HL-60 (cell line): ENCODE results near the gene FAM20A.
"Not testable (repeated sequence)": the region's sequence is repeated elsewhere in the genome, so short reads cannot be mapped to it uniquely, and the experiment has no call there.

Source experiments
- GABPA ChIP-seq: IDR thresholded peaks from 2 replicates; pipeline ENCODE4 v1.6.1; 2012; ENCODE audit warnings: low read depth
- POLR2AphosphoS5 ChIP-seq: IDR thresholded peaks from 2 replicates; pipeline ENCODE4 v1.6.1; 2012; ENCODE audit warnings: low read depth
- SPI1 ChIP-seq: IDR thresholded peaks from 2 replicates; pipeline ENCODE4 v1.6.1; 2012; ENCODE audit warnings: low read depth, mild to moderate bottlenecking, borderline replicate concordance
- TF ChIP-seq, protein P1 (sequence below): IDR thresholded peaks from one replicate; pipeline ENCODE4 v1.5.1; 2011; ENCODE audit warnings: low read length, control low read depth, inconsistent platforms; ENCODE audit not compliant: insufficient read depth
- TF ChIP-seq, protein P2 (sequence below): IDR thresholded peaks from 2 replicates; pipeline ENCODE4 v1.6.1; 2012; ENCODE audit warnings: low read depth; ENCODE audit not compliant: insufficient replicate concordance

GRCh38 chr17:68519051-68519450 lies 82.1 kb downstream of the FAM20A start:
- TF ChIP-seq, protein P1, sequence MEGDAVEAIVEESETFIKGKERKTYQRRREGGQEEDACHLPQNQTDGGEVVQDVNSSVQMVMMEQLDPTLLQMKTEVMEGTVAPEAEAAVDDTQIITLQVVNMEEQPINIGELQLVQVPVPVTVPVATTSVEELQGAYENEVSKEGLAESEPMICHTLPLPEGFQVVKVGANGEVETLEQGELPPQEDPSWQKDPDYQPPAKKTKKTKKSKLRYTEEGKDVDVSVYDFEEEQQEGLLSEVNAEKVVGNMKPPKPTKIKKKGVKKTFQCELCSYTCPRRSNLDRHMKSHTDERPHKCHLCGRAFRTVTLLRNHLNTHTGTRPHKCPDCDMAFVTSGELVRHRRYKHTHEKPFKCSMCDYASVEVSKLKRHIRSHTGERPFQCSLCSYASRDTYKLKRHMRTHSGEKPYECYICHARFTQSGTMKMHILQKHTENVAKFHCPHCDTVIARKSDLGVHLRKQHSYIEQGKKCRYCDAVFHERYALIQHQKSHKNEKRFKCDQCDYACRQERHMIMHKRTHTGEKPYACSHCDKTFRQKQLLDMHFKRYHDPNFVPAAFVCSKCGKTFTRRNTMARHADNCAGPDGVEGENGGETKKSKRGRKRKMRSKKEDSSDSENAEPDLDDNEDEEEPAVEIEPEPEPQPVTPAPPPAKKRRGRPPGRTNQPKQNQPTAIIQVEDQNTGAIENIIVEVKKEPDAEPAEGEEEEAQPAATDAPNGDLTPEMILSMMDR = not testable (repeated sequence)
- TF ChIP-seq SPI1, POLR2AphosphoS5, GABPA: not testable (repeated sequence)
- TF ChIP-seq, protein P2, sequence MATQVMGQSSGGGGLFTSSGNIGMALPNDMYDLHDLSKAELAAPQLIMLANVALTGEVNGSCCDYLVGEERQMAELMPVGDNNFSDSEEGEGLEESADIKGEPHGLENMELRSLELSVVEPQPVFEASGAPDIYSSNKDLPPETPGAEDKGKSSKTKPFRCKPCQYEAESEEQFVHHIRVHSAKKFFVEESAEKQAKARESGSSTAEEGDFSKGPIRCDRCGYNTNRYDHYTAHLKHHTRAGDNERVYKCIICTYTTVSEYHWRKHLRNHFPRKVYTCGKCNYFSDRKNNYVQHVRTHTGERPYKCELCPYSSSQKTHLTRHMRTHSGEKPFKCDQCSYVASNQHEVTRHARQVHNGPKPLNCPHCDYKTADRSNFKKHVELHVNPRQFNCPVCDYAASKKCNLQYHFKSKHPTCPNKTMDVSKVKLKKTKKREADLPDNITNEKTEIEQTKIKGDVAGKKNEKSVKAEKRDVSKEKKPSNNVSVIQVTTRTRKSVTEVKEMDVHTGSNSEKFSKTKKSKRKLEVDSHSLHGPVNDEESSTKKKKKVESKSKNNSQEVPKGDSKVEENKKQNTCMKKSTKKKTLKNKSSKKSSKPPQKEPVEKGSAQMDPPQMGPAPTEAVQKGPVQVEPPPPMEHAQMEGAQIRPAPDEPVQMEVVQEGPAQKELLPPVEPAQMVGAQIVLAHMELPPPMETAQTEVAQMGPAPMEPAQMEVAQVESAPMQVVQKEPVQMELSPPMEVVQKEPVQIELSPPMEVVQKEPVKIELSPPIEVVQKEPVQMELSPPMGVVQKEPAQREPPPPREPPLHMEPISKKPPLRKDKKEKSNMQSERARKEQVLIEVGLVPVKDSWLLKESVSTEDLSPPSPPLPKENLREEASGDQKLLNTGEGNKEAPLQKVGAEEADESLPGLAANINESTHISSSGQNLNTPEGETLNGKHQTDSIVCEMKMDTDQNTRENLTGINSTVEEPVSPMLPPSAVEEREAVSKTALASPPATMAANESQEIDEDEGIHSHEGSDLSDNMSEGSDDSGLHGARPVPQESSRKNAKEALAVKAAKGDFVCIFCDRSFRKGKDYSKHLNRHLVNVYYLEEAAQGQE = not testable (repeated sequence)
